GM12875 (cell line): ENCODE results near the gene PSMD13.
"Not testable (repeated sequence)": the region's sequence is repeated elsewhere in the genome, so short reads cannot be mapped to it uniquely, and the experiment has no call there.

Experiments
- H3K4me3 ChIP-seq: one replicate; pipeline ENCODE4 v1.5.1; 2011; ENCODE audit warnings: low read depth, low read length, control low read depth
- TF ChIP-seq, protein P1 (sequence below): IDR thresholded peaks from 2 replicates; pipeline ENCODE4 v1.5.1; 2011; ENCODE audit warnings: low read depth, mild to moderate bottlenecking, control low read depth, inconsistent platforms, low read length, moderate library complexity, borderline replicate concordance; ENCODE audit not compliant: insufficient read depth

Gene PSMD13

DNA sequence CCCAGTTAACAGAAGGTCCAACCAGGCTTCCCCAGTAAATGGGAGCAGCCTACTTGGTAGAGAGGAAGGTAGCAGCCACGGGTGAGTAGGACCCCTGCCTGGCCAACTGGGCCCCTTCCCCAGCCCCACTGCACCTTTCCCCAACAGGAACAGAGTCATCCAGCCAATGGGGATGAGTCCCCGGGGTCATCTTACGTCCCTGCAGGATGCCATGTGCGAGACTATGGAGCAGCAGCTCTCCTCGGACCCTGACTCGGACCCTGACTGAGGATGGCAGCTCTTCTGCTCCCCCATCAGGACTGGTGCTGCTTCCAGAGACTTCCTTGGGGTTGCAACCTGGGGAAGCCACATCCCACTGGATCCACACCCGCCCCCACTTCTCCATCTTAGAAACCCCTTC lies 22.7 kb upstream of the PSMD13 start:
- TF ChIP-seq, protein P1, sequence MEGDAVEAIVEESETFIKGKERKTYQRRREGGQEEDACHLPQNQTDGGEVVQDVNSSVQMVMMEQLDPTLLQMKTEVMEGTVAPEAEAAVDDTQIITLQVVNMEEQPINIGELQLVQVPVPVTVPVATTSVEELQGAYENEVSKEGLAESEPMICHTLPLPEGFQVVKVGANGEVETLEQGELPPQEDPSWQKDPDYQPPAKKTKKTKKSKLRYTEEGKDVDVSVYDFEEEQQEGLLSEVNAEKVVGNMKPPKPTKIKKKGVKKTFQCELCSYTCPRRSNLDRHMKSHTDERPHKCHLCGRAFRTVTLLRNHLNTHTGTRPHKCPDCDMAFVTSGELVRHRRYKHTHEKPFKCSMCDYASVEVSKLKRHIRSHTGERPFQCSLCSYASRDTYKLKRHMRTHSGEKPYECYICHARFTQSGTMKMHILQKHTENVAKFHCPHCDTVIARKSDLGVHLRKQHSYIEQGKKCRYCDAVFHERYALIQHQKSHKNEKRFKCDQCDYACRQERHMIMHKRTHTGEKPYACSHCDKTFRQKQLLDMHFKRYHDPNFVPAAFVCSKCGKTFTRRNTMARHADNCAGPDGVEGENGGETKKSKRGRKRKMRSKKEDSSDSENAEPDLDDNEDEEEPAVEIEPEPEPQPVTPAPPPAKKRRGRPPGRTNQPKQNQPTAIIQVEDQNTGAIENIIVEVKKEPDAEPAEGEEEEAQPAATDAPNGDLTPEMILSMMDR = no peak

DNA sequence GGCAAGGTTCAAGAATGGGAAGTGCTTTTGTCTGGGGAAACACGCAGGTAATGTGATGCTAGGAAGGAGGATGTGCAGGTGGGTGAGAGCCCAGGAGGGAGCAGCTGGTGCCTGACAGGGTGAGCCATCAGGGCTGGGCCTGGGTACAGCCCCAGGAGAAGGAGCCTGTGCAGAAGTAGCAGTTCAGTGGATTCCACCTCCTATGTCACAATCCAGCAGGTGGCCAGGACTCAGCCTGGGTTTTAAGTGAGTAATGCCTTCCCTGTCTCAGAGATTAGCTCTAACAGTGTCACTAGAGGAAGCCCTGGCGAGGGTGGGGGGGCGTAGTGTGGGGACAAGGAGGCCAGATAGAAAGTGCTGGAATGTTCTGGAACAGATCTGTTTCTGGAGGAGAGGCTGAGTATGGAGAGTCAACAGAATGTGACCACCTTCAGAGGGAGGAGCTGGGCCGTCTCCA lies 21.2 kb upstream of the PSMD13 start:
- TF ChIP-seq, protein P1 = no peak
- H3K4me3 ChIP-seq = no peak overlapping the region

More for the DNA sequence above, 22.7 kb upstream of the PSMD13 start:
- no peak overlapping the region for H3K4me3 ChIP-seq

DNA sequence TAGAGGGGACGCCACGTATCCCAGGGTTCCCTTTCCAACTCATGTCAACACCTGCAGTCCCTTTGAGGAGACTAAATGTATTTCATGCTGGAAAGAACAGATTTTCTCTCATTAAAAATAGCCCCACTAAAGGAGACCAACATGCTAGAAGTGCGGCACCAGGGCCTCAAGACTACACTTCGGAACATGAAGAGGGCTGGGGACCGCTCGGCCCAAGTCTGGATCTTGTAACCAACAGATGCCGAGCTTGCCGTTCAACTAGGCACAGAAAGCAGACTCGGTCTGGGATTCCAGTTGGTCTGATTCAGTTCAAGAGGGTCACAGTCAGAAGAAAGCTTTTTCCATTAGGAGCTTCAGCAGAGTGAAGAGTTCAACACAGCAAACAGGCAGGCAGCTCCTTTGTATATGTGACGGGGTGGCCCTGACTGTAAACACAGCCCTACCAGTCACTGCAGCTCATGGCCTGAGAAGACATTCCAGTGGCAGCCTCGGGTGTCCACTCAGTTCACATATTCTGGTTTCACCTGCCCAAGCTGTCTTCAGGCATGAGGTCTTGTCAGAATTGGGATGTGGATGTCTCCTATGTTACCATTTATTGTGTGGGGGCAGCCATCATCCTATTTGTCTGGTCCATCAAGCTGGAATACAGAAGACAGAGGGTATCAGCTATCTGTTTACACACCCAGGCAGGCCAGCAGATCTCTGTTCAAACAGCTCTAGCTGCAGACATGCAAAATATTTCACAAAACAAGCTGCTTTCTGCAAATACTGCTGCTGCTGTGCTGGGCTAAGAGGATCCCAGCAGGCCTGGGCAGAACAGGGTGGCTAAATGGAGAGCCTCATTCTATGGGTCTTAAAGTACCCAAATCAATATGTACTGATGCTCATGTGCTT lies 20.4 kb upstream of the PSMD13 start:
- TF ChIP-seq, protein P1 = no peak

DNA sequence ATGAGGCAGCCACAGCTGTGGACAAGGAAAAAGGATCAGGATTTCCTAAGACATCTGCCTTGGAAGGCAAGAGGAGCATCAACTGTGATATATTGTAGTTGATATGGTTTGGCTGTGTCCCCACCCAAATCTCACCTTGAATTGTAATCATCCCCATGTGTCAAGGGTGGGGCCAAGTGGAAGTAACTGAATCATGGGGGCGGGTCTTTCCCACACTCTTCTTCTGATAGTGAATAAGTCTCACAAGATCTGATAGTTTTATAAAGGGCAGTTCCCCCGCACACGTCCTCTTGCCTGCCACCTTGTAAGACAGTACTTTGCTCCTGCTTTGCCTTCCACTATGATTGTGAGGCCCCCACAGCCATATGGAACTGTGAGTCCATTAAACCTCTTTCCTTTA lies 19.1 kb upstream of the PSMD13 start:
- TF ChIP-seq, protein P1 = no peak
- H3K4me3 ChIP-seq = no peak overlapping the region

More for the DNA sequence above, 20.4 kb upstream of the PSMD13 start:
- H3K4me3 ChIP-seq = no peak overlapping the region

DNA sequence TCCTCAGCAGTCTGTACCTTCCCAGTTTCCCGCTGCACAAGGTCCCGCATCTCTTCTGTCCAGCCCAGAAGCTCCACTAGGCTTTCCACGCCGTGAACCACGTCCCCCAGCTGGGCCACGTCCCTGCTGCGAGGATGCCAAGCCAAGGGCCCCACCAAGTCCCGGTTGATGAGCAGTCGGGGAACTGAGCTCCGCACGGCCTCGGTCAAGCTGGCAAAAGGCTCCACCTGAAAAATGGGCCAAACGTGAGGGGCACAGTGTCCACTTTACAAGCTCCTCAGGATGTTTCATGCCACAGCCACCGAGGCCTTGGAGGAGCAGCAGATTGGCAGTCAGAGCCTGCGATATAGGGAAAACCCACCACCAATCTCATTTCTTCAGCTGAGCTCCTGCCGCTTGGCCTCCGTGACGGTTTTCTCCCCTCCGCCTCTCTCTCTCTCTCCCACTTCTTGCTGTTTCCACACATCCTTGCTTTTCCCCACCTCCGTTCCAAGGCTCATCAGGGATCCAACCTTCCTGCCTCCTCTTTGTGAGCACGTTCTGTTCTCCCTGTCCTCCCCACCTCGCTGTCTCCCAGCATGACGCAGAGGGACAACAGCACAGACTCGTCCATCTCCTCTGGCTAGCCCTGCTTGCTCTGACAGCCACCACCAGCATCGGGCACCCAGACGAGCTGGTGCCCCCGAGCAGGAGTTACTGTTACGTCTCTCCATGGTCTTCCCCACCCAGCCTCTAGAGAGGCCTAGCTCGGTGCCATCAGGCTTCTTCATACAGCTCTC lies 17.8 kb upstream of the PSMD13 start:
- TF ChIP-seq, protein P1 = no peak
- H3K4me3 ChIP-seq = no peak overlapping the region

DNA sequence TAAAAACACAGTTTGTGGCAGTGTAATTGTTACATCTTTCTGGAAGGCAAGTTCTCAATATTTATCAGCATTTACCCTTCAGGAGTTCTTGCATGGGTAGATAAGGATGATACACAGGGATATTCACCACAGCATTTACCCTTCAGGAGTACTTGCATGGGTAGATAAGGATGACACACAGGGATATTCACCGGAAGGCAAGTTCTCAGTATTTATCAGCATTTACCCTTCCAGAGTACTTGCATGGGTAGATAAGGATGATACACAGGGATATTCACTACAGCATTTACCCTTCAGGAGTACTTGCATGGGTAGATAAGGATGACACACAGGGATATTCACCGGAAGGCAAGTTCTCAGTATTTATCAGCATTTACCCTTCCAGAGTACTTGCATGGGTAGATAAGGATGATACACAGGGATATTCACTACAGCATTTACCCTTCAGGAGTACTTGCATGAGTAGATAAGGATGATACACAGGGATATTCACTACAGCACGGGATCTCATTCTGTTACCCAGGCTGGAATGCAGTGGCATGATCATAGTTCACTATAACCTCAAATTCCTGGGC lies 16.0 kb upstream of the PSMD13 start:
- H3K4me3 ChIP-seq = not testable (repeated sequence)

DNA sequence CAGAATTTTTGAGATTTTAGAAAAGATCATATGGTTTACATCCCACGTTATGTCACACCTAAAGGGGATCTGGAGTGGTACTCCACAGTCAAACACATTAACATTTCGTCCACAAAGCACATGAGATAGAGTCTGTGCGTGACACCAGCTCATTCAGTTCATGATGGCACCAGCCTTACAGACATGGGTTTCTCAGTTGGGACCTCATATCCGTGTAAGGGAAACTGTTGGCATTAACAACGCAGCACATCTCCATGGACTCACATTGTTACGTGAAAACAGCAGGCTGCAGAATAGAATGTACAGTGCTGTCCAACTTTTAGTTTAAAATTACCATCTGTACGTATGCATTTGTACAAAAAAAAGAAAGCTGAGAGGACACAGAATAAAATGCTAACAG lies 15.2 kb upstream of the PSMD13 start:
- TF ChIP-seq, protein P1 = no peak

More for the DNA sequence above, 15.2 kb upstream of the PSMD13 start:
- no peak overlapping the region for H3K4me3 ChIP-seq
